ENCODE measurements around the gene PRR7.
"Not testable (repeated sequence)": the region's sequence is repeated elsewhere in the genome, so short reads cannot be mapped to it uniquely, and the experiment has no call there.

The PRR7 gene

GRCh38 chr5:177405805-177406204 lies 40.8 kb upstream of the PRR7 start:
- Histone ChIP-seq H3K4me1 (ENCODE audit: control insufficient read depth, insufficient read depth, low read length, poor library complexity, severe bottlenecking) (peaks cover 26% of the 10 kb centered on the region), H3K9me3 (ENCODE audit: control insufficient read depth, low read length) (no peaks in the 10 kb centered on the region), H3K27ac (ENCODE audit: insufficient read depth, low read length, poor library complexity, severe bottlenecking) (no peak overlapping the region), H3K27me3 (replicated peaks; ENCODE audit: control insufficient read depth, insufficient read depth, low read length, poor library complexity, severe bottlenecking) (no peaks in the 10 kb centered on the region), H3K4me3 (ENCODE audit: insufficient read depth, low read depth, low read length, poor library complexity, severe bottlenecking) (no peak overlapping the region), H3K36me3 (ENCODE audit: control insufficient read depth, insufficient read depth, low read length) (no peaks in the 10 kb centered on the region)
- DNase-seq: no peak

GRCh38 chr5:177409043-177409801 lies 37.4 kb upstream of the PRR7 start, which contains the start of gene F12:
TSS of gene F12 (minus strand) at chr5:177409564. CDS start at chr5:177409527, 37 bp downstream.
- Histone ChIP-seq H3K27me3 (replicated peaks; ENCODE audit: control insufficient read depth, insufficient read depth, low read length, poor library complexity, severe bottlenecking) (no peaks in the 10 kb centered on the region), H3K4me1 (ENCODE audit: control insufficient read depth, insufficient read depth, low read length, poor library complexity, severe bottlenecking) (peaks cover 9% of the 10 kb centered on the region), H3K9me3 (ENCODE audit: control insufficient read depth, low read length) (no peaks in the 10 kb centered on the region), H3K36me3 (ENCODE audit: control insufficient read depth, insufficient read depth, low read length) (no peaks in the 10 kb centered on the region), H3K4me3 (ENCODE audit: insufficient read depth, low read depth, low read length, poor library complexity, severe bottlenecking) (no peak within 1 kb of the TSS), H3K27ac (ENCODE audit: insufficient read depth, low read length, poor library complexity, severe bottlenecking) (no peak within 1 kb of the TSS)
- no peak for DNase-seq

- Histone ChIP-seq H3K4me3 (ENCODE audit: insufficient read depth, low read depth, low read length, poor library complexity, severe bottlenecking) (no peak overlapping the region), H3K27ac (ENCODE audit: insufficient read depth, low read length, poor library complexity, severe bottlenecking) (no peak overlapping the region), H3K4me1 (ENCODE audit: control insufficient read depth, insufficient read depth, low read length, poor library complexity, severe bottlenecking) (peaks cover 5% of the 10 kb centered on the region), H3K36me3 (ENCODE audit: control insufficient read depth, insufficient read depth, low read length) (no peaks in the 10 kb centered on the region), H3K27me3 (replicated peaks; ENCODE audit: control insufficient read depth, insufficient read depth, low read length, poor library complexity, severe bottlenecking) (no peaks in the 10 kb centered on the region), H3K9me3 (ENCODE audit: control insufficient read depth, low read length) (no peaks in the 10 kb centered on the region)
- no peak for DNase-seq
These were observed 36.0 kb upstream of the PRR7 start for GRCh38 chr5:177410575-177410974.

- Histone ChIP-seq H3K27me3 (replicated peaks; ENCODE audit: control insufficient read depth, insufficient read depth, low read length, poor library complexity, severe bottlenecking) (no peaks in the 10 kb centered on the region), H3K4me3 (ENCODE audit: insufficient read depth, low read depth, low read length, poor library complexity, severe bottlenecking) (no peak overlapping the region), H3K9me3 (ENCODE audit: control insufficient read depth, low read length) (no peaks in the 10 kb centered on the region), H3K27ac (ENCODE audit: insufficient read depth, low read length, poor library complexity, severe bottlenecking) (no peak overlapping the region), H3K4me1 (ENCODE audit: control insufficient read depth, insufficient read depth, low read length, poor library complexity, severe bottlenecking) (peaks cover 11% of the 10 kb centered on the region), H3K36me3 (ENCODE audit: control insufficient read depth, insufficient read depth, low read length) (no peaks in the 10 kb centered on the region)
- no peak for DNase-seq
These were observed 33.9 kb upstream of the PRR7 start for GRCh38 chr5:177412603-177413233.

- Histone ChIP-seq H3K27me3 (replicated peaks; ENCODE audit: control insufficient read depth, insufficient read depth, low read length, poor library complexity, severe bottlenecking) (no peaks in the 10 kb centered on the region), H3K4me1 (ENCODE audit: control insufficient read depth, insufficient read depth, low read length, poor library complexity, severe bottlenecking) (peaks cover 11% of the 10 kb centered on the region), H3K36me3 (ENCODE audit: control insufficient read depth, insufficient read depth, low read length) (no peaks in the 10 kb centered on the region), H3K9me3 (ENCODE audit: control insufficient read depth, low read length) (no peaks in the 10 kb centered on the region), H3K27ac (ENCODE audit: insufficient read depth, low read length, poor library complexity, severe bottlenecking) (no peak overlapping the region), H3K4me3 (ENCODE audit: insufficient read depth, low read depth, low read length, poor library complexity, severe bottlenecking) (no peak overlapping the region)
- no peak for DNase-seq
These were observed 32.1 kb upstream of the PRR7 start for GRCh38 chr5:177414481-177414880.

GRCh38 chr5:177417081-177417480 lies 29.5 kb upstream of the PRR7 start:
- H3K4me1 ChIP-seq (ENCODE audit: control insufficient read depth, insufficient read depth, low read length, poor library complexity, severe bottlenecking): peaks cover 11% of the 10 kb centered on the region
- H3K9me3 ChIP-seq (ENCODE audit: control insufficient read depth, low read length); DNase-seq; H3K36me3 ChIP-seq (ENCODE audit: control insufficient read depth, insufficient read depth, low read length); H3K4me3 ChIP-seq (ENCODE audit: insufficient read depth, low read depth, low read length, poor library complexity, severe bottlenecking); H3K27me3 ChIP-seq (replicated peaks; ENCODE audit: control insufficient read depth, insufficient read depth, low read length, poor library complexity, severe bottlenecking); H3K27ac ChIP-seq (ENCODE audit: insufficient read depth, low read length, poor library complexity, severe bottlenecking): not testable (repeated sequence)

GRCh38 chr5:177419046-177419445 lies 27.6 kb upstream of the PRR7 start:
- Histone ChIP-seq H3K4me1 (ENCODE audit: control insufficient read depth, insufficient read depth, low read length, poor library complexity, severe bottlenecking) (peaks cover 11% of the 10 kb centered on the region), H3K27ac (ENCODE audit: insufficient read depth, low read length, poor library complexity, severe bottlenecking) (no peak overlapping the region), H3K36me3 (ENCODE audit: control insufficient read depth, insufficient read depth, low read length) (no peaks in the 10 kb centered on the region), H3K9me3 (ENCODE audit: control insufficient read depth, low read length) (no peaks in the 10 kb centered on the region), H3K27me3 (replicated peaks; ENCODE audit: control insufficient read depth, insufficient read depth, low read length, poor library complexity, severe bottlenecking) (no peaks in the 10 kb centered on the region), H3K4me3 (ENCODE audit: insufficient read depth, low read depth, low read length, poor library complexity, severe bottlenecking) (no peak overlapping the region)
- no peak for DNase-seq

GRCh38 chr5:177420472-177420871 lies 26.1 kb upstream of the PRR7 start:
- H3K9me3 ChIP-seq (ENCODE audit: control insufficient read depth, low read length); H3K36me3 ChIP-seq (ENCODE audit: control insufficient read depth, insufficient read depth, low read length); H3K27me3 ChIP-seq (replicated peaks; ENCODE audit: control insufficient read depth, insufficient read depth, low read length, poor library complexity, severe bottlenecking); H3K27ac ChIP-seq (ENCODE audit: insufficient read depth, low read length, poor library complexity, severe bottlenecking); H3K4me3 ChIP-seq (ENCODE audit: insufficient read depth, low read depth, low read length, poor library complexity, severe bottlenecking); DNase-seq: not testable (repeated sequence)
- H3K4me1 ChIP-seq (ENCODE audit: control insufficient read depth, insufficient read depth, low read length, poor library complexity, severe bottlenecking): peaks cover 12% of the 10 kb centered on the region

GRCh38 chr5:177421062-177421798 lies 25.4 kb upstream of the PRR7 start:
- Histone ChIP-seq H3K36me3 (ENCODE audit: control insufficient read depth, insufficient read depth, low read length) (no peaks in the 10 kb centered on the region), H3K27me3 (replicated peaks; ENCODE audit: control insufficient read depth, insufficient read depth, low read length, poor library complexity, severe bottlenecking) (no peaks in the 10 kb centered on the region), H3K4me1 (ENCODE audit: control insufficient read depth, insufficient read depth, low read length, poor library complexity, severe bottlenecking) (peaks cover 14% of the 10 kb centered on the region), H3K27ac (ENCODE audit: insufficient read depth, low read length, poor library complexity, severe bottlenecking) (no peak overlapping the region), H3K4me3 (ENCODE audit: insufficient read depth, low read depth, low read length, poor library complexity, severe bottlenecking) (no peak overlapping the region), H3K9me3 (ENCODE audit: control insufficient read depth, low read length) (no peaks in the 10 kb centered on the region)
- DNase-seq: no peak

GRCh38 chr5:177423671-177424070 lies 22.9 kb upstream of the PRR7 start:
- Histone ChIP-seq H3K9me3 (ENCODE audit: control insufficient read depth, low read length) (no peaks in the 10 kb centered on the region), H3K4me1 (ENCODE audit: control insufficient read depth, insufficient read depth, low read length, poor library complexity, severe bottlenecking) (peaks cover 29% of the 10 kb centered on the region), H3K27ac (ENCODE audit: insufficient read depth, low read length, poor library complexity, severe bottlenecking) (no peak overlapping the region), H3K4me3 (ENCODE audit: insufficient read depth, low read depth, low read length, poor library complexity, severe bottlenecking) (no peak overlapping the region), H3K36me3 (ENCODE audit: control insufficient read depth, insufficient read depth, low read length) (no peaks in the 10 kb centered on the region), H3K27me3 (replicated peaks; ENCODE audit: control insufficient read depth, insufficient read depth, low read length, poor library complexity, severe bottlenecking) (no peaks in the 10 kb centered on the region)
- DNase-seq: no peak

Measured in effector memory CD4-positive, alpha-beta T cell (primary cell).